GM19099 (cell line): ENCODE measurements around the gene NPL.

ENCODE experiments used
- POLR2A ChIP-seq: IDR thresholded peaks from 3 replicates; pipeline ENCODE4 v1.6.1; 2011; ENCODE audit warnings: low read depth; ENCODE audit not compliant: insufficient read length; ENCODE audit errors: extremely low read depth

NPL gene

DNA sequence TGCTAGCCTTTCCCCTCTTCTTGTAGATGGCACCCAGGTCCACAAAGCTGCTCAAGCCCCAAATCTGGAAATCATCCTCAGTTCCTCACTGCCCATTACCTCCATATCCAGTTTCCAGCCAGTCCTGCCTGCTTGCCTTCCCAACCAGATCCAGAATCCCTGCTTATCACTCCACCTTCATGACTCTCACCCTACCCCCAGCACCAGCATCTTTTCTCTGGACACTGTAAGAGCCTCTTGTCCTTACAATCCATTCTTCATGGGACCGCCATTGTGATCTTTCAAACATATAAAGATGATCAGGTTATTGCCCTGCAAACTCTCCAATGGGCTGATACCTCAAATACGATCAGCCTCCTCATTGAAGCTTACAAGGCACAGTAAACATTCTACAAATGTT is 23.5 kb upstream of the NPL start:
- TF ChIP-seq POLR2A, result no peak

DNA sequence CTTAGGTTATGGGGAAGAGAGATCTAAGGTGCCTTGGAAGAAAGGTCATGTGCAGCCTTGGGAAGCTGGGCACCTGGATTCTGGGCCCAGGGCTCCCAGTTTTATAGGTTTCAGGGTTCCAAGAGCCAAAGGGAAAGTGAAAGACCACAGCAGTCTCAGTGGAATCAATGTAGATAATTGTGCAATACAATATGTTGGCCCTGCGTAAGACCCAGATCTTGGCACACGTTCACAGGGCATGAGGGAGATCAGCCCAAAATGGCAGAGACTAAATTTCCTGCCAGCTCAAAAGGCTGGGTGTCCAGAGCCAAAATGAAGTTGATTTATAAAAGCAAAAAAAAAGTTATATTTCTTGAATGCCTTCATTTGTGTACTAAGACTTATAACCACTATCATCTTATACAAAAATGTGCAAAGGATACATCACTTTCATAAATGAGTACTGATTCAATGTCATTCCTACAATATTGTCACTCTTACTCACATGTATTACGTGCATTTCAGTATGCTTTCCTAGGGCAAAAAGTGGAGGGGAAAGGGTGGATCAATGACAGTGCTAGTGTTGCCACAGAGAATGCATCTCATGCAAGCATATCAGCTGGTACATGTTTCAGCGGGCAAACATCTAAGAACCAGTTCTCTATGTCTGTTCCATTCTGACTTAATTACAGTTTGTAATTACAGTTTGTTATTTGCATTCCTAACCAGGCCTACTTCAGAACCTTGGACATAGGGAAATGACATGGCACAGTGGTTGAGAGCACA is 22.5 kb upstream of the NPL start:
- no peak for TF ChIP-seq POLR2A

- TF ChIP-seq POLR2A, result no peak
These were observed 20.6 kb upstream of the NPL start for GRCh38 chr1:182768963-182769362.

DNA sequence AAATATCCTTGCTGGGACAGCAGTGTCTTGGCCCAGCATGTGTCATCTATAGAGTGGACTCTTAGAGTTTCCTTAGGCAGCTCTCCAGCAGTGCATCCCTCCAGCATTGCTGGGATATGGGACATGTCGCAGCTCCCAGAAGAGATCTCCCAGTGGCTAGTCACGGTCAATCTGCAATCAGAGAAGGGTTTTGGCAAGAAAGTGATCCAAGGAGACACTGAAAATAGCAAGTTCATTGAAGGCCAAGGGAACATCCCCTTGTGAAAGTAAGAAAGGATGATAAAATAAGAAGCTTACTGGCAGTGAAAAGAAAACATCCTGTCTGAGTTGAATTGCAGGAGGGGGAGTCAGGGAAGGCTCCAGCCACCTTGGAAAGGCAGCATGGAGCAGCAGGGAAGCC is 19.3 kb upstream of the NPL start:
- TF ChIP-seq POLR2A, result no peak

- no peak for TF ChIP-seq POLR2A
These were observed 18.2 kb upstream of the NPL start for GRCh38 chr1:182771187-182771984.

GRCh38 chr1:182777386-182777785 is 12.2 kb upstream of the NPL start:
- TF ChIP-seq POLR2A, result no peak

GRCh38 chr1:182778862-182779261 is 10.7 kb upstream of the NPL start:
- no peak for TF ChIP-seq POLR2A

DNA sequence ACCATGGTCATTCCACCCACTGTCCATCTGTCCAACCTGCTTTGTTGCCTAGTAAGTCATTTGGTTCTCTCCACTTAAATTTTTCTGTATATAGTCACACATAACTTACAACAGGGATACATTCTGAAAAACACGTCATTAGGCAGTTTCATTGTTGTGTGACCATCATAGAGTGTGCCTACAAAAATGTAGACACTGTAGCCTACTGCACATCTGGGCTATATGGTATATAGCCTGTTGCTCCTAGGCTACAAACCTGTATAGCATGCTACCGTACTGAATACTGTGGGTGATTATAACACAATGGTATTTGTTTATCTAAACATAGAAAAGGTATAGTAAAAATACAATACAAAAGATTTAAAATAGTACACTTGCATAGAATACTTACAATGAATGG is 10.0 kb upstream of the NPL start:
- no peak for TF ChIP-seq POLR2A

DNA sequence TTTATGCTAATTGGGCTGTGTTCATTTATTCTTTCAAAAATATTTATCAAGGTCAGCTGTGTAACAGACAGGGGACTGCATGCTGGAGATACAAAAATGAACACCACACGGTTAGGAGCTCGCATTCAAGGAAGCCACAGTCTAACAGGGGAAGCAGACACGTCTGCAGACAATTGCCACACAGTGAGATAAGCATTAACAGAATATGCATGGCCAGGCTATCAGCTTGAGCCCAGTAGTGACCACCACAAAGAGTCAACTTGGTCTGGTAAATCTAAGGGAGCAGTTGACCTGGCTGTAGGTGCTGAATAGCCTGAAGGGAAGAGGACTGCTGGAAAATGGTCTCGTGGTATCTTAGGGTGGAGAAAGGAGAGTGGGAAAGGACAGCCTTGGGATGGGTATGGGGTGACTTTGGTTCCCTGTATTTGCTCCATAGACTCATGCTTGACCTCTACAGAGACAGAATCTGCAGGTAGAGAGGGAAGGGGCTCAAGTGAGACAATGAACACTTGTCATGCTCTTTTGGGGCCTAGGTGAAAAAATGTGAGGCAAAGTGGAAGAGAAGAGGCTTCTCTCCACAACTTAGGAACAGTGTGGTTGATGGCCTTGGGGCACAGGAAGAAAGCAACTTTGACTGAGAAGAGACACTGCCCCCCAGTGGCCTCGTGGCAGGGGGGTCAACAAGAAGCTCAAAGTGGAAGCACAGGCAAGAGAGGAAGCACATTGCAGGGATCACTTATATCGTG is 7.6 kb upstream of the NPL start:
- TF ChIP-seq POLR2A, result no peak

GRCh38 chr1:182782587-182782913 is 7.0 kb upstream of the NPL start:
- TF ChIP-seq POLR2A, result no peak

DNA sequence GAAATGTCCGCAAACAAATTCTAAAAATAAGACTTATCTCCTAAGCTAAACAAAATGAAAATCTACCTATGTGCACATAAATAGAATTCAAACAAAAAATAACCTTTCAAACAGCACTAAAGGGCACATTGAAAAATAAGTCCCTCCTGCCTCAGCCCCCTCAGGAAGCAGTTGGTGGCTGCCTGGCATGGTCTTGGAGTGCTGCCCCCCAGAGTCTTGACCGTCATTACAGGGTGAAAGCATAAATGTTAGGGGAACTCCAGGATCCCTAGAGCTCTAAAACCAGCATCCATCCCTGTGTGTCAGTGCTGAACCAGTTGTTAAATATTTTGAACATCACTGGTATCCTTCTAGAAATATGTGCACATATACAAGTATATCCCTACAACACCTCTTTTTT is 6.5 kb upstream of the NPL start:
- no peak for TF ChIP-seq POLR2A

DNA sequence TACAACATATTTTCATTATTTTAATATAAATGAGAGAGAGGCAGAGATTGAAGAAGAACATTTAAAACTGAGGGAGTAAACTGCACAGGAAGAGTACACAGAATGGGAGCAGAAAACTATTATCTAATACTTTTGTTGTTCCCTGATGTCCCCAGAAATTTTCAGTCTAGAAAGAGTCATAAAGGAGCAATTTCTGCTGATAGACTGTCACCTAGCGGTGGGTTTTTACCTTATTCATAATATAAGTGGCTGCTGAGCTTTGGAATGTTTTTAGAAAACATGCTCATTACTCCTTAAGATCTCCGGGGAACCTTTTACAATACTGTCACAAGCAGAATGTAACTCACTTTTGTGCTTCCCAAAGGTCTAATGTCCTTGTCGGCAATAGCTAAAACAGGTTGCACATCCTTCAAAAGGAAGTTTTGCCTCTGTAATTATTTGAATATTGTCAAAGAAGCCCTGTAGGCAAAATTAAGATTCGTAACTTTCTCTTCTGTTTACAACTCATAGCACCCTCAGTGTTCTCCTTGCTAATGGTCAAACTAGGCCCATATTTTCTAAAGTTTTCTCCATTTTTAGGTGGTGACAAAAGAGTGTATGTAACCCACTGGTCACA is 4.9 kb upstream of the NPL start:
- TF ChIP-seq POLR2A, result no peak

DNA sequence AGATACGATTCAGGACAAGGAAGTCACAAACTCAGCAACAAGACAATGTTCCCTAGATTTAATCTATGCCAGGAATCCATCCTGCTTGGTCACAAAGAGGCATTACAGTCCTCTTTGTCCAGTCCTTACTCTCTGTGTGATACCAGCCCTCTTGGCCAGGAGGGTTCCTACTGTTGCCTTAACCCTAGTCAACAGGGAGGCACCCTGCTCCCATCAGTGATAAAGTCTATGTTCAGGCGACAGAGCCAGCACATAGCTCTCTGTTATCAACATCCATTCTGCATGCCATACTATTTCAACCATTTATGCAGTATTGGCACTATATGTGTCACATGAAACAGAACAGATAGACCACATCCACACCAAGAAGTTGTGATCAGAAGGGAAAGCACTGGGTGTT is 4.4 kb upstream of the NPL start:
- no peak for TF ChIP-seq POLR2A

GRCh38 chr1:182786223-182786994 is 3.2 kb upstream of the NPL start:
- TF ChIP-seq POLR2A, result no peak

- TF ChIP-seq POLR2A, result no peak
These were observed 2.6 kb upstream of the NPL start for GRCh38 chr1:182786995-182787324.
